Activated CD8-positive, alpha-beta memory T cell treated with anti-CD3 and anti-CD28 coated beads, Interleukin-2, amount 10 ng/mL, durations not matched to agents 7 days and 5 days (primary cell): Measurements from ENCODE around the gene RPS24. TPM values are rescaled to one million over a fixed set of nuclear protein-coding genes. Genes with fewer than 3 reads are reported as not detected.
"Not testable (repeated sequence)": the region's sequence is repeated elsewhere in the genome, so short reads cannot be mapped to it uniquely, and the experiment has no call there.

ENCODE experiments used
- ATAC-seq: fragments of 150-1000 bp; cut with Tn5 transposase; one replicate; pipeline ENCODE4 v1.10.0; 2021; ENCODE audit warnings: moderate library complexity
- CTCF ChIA-PET: fragments of 350-600 bp; sonication (Branson Sonifier 250); formaldehyde crosslinking; loops from one replicate; lab custom pipeline; 2021; ENCODE audit warnings: antibody characterized with exemption; lab: Charles Lee
- DNase-seq: peaks from one replicate; pipeline ENCODE4 v3.0.0-alpha.2; 2020
- H3K27ac Mint-ChIP-seq: one replicate; pipeline ENCODE4 v1.8.0; 2021; ENCODE audit warnings: mild to moderate bottlenecking, mixed read lengths
- H3K27me3 Mint-ChIP-seq: one replicate; pipeline ENCODE4 v1.8.0; 2021; ENCODE audit warnings: mixed read lengths
- H3K36me3 Mint-ChIP-seq: one replicate; pipeline ENCODE4 v1.8.0; 2021; ENCODE audit warnings: mild to moderate bottlenecking, mixed read lengths
- H3K4me1 Mint-ChIP-seq: one replicate; pipeline ENCODE4 v1.8.0; 2021; ENCODE audit warnings: mixed read lengths
- H3K4me3 Mint-ChIP-seq: one replicate; pipeline ENCODE4 v1.8.0; 2021; ENCODE audit warnings: mild to moderate bottlenecking, moderate library complexity, mixed read lengths
- H3K9me3 Mint-ChIP-seq: one replicate; pipeline ENCODE4 v1.8.0; 2022; ENCODE audit warnings: low read depth, mixed read lengths
- total RNA-seq, 2 experiments: library from RNA; stranded (reverse); gene quantifications; one replicate each; pipeline ENCODE4 v1.2.3, GENCODE V29; 2021

The RPS24 gene
- 1,000 to 10,000 TPM; 1,245 to 1,320 TPM for total RNA-seq

- ATAC-seq (peak; percentile 91), DNase-seq (peak; percentile 96)
- Mint-ChIP-seq H3K4me1 (peaks cover 53% of the 10 kb centered on the region), H3K4me3 (peak within 1 kb of the TSS; percentile 82), H3K36me3 (peaks cover 45% of the 10 kb centered on the region), H3K27me3 (no peaks in the 10 kb centered on the region), H3K27ac (peak within 1 kb of the TSS; percentile 64), H3K9me3 (no peaks in the 10 kb centered on the region)
- CTCF ChIA-PET = interaction anchor here (0.8 kb wide), 1 partner anchor 13 kb away, joined by 6 read pairs; no protein-coding TSS in a partner anchor
These were observed at the start of gene RPS24 for GRCh38 chr10:78033637-78034470. TSS of gene RPS24 (plus strand) at chr10:78033863. CDS start at chr10:78033902, 39 bp downstream.

DNA sequence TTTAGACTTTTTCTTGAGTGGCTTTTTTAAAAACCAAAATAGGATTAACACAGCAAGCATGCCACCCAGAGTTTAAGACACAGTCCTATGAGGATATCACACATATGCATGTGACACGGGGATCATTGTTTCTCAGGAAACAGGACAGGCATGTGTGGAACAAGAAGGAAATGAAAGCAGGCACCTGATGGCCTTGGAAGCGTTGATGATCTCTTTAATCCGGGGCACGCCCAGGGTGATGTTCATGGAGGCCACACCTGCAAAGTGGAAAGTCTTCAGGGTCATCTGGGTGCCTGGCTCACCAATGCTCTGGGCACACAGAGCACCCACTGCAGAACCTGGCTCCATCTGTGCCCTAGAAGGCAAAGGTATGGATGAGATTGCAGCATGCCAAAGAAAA is 48.7 kb upstream of the RPS24 start:
- H3K4me1 Mint-ChIP-seq = no peaks in the 10 kb centered on the region
- CTCF ChIA-PET = no interaction called here
- no peak overlapping the region for H3K4me3 Mint-ChIP-seq
- peaks cover 42% of the 10 kb centered on the region for H3K36me3 Mint-ChIP-seq
- no peaks in the 10 kb centered on the region for H3K27me3 Mint-ChIP-seq
- H3K27ac Mint-ChIP-seq = no peak overlapping the region
- H3K9me3 Mint-ChIP-seq = no peaks in the 10 kb centered on the region
- DNase-seq (no peak), ATAC-seq (no peak)

DNA sequence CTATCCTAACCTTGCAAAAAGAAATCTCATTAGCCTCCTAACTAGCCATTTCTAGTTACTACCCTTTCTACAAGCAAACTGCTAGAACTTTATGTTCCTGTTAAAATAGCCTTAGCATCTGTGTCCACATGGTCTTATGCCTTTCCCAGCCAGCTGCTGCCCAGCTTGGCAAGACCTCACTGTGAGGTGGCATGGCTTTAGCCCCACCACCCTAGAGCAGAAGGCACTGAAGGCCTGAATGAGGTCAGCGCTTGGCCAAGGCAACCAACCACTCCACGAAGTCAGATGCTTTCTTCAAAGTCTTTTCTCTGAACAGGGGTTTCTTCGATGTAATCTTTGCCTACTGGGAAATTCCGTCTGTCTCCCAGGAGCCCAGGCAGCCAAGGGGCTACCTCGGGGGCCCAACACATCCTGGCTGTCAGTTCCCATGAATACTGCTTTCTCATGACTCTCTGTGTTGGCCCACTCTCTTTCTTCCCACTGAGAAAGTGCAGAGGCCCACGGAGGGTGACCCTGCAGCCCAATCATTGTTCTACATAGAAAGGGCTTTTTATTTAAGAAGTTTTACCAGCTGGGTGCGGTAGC is 45.9 kb upstream of the RPS24 start:
- H3K4me3 Mint-ChIP-seq = no peak overlapping the region
- peaks cover 37% of the 10 kb centered on the region for H3K36me3 Mint-ChIP-seq
- ATAC-seq = no peak
- no peaks in the 10 kb centered on the region for H3K4me1 Mint-ChIP-seq
- no peak for DNase-seq
- H3K27me3 Mint-ChIP-seq = no peaks in the 10 kb centered on the region
- CTCF ChIA-PET = interaction anchor here (1.2 to 1.4 kb wide), 2 partner anchors 16 to 25 kb away, joined by 3 to 4 read pairs; no protein-coding TSS in a partner anchor
- H3K27ac Mint-ChIP-seq = no peak overlapping the region
- H3K9me3 Mint-ChIP-seq = no peaks in the 10 kb centered on the region

DNA sequence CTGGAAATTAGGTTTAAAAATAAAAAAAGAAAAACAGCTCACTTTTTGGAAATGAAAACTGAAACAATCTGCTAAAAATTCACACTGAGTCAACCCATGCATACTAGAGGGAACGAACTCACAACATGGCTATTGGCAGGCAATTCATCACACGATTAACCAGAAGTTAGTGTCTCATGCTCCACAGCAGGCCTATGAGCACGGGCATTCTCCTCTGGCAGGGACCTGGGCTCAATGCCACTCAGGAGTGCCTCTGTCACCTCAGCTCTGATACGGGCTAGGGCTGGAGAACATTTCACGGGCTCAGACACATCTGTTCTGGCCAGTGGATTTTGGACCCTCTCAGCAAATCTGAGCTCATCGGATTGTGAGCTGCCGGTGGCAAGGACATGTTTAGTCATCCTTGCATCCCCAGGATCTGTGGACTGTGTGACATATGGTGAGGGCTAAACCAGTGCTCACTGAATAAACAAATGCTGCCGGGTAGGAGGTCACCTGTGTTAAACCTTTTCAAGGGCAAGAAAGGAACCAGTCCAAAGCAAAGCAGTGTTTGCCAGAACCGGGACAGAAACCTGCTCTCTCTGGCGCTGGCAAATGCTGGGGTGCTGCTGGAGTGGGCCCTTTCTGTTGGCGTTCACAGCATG is 44.5 kb upstream of the RPS24 start:
- no peaks in the 10 kb centered on the region for H3K4me1 Mint-ChIP-seq
- ATAC-seq = no peak
- CTCF ChIA-PET = interaction anchor here (1.3 to 1.4 kb wide), 2 partner anchors 23 to 40 kb away, joined by 3 to 4 read pairs; partner anchors contain the start of gene POLR3A
- H3K27me3 Mint-ChIP-seq = no peaks in the 10 kb centered on the region
- no peak for DNase-seq
- no peaks in the 10 kb centered on the region for H3K9me3 Mint-ChIP-seq
- H3K4me3 Mint-ChIP-seq = no peak overlapping the region
- H3K27ac Mint-ChIP-seq = no peak overlapping the region
- peaks cover 43% of the 10 kb centered on the region for H3K36me3 Mint-ChIP-seq

DNA sequence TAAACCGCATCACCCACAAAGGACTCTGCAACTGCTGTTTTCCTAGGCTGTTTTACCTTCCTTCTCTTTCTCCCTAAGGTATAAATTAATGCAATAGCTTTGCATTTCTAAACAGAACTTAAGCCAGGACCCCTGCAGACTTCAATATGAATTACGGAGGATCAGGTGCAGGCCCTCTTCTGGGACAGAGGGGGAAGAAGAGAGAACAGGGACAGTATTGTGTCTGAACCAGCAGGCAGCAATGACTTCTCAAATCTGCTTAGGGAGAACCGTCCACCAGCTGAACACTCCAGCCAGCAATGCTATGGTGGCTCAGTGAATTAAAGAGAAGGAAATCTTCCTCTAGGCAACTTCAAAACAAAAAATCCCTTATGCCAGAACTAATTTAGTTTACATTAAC is 40.0 kb upstream of the RPS24 start:
- H3K4me1 Mint-ChIP-seq = no peaks in the 10 kb centered on the region
- CTCF ChIA-PET = interaction anchor here (0.7 kb wide), 1 partner anchor 243 kb away, joined by 3 read pairs; no protein-coding TSS in a partner anchor
- no peaks in the 10 kb centered on the region for H3K27me3 Mint-ChIP-seq
- DNase-seq (no peak), ATAC-seq (no peak)
- H3K4me3 Mint-ChIP-seq = no peak overlapping the region
- H3K9me3 Mint-ChIP-seq = no peaks in the 10 kb centered on the region
- H3K27ac Mint-ChIP-seq = no peak overlapping the region
- peaks cover 47% of the 10 kb centered on the region for H3K36me3 Mint-ChIP-seq

DNA sequence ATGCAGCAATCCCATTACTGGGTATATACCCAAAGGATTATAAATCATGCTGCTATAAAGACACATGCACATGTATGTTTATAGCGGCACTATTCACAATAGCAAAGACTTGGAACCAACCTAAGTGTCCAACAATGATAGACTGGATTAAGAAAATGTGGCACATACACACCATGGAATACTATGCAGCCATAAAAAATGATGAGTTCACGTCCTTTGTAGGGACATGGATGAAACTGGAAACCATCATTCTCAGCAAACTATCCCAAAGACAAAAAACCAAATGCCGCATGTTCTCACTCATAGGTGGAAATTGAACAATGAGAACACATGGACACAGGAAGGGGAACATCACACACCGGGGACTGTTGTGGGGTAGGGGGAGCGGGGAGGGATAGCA is 34.9 kb upstream of the RPS24 start:
- H3K4me3 Mint-ChIP-seq, H3K9me3 Mint-ChIP-seq, H3K4me1 Mint-ChIP-seq, H3K27me3 Mint-ChIP-seq, H3K27ac Mint-ChIP-seq, DNase-seq, CTCF ChIA-PET, ATAC-seq: not testable (repeated sequence)
- peaks cover 55% of the 10 kb centered on the region for H3K36me3 Mint-ChIP-seq

DNA sequence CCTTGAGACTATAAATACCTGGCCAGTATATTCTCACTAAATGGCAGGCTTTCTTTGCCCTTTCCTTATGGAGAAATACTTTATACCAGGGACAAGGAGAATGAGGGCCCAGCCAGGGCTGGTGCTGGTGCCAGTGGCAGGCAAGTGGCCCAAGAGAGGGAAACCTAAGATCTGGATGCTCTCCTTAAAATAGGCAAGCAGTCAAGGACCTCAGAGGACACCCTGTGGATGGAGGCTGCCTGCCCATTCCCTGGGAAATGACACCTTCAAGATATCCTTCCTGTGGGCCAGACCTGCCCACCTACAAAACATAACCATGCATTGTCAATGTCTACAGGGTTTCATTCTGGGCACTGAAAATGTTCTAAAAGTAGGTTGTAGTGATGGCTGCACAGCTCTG is 33.5 kb upstream of the RPS24 start:
- H3K27ac Mint-ChIP-seq = no peak overlapping the region
- ATAC-seq (no peak), DNase-seq (no peak)
- no peaks in the 10 kb centered on the region for H3K9me3 Mint-ChIP-seq
- peaks cover 57% of the 10 kb centered on the region for H3K36me3 Mint-ChIP-seq
- H3K27me3 Mint-ChIP-seq = no peaks in the 10 kb centered on the region
- H3K4me3 Mint-ChIP-seq = no peak overlapping the region
- no peaks in the 10 kb centered on the region for H3K4me1 Mint-ChIP-seq
- CTCF ChIA-PET = no interaction called here

- H3K36me3 Mint-ChIP-seq = peaks cover 60% of the 10 kb centered on the region
- no peak overlapping the region for H3K27ac Mint-ChIP-seq
- ATAC-seq (no peak), DNase-seq (no peak)
- H3K4me1 Mint-ChIP-seq = no peaks in the 10 kb centered on the region
- no peaks in the 10 kb centered on the region for H3K27me3 Mint-ChIP-seq
- CTCF ChIA-PET = no interaction called here
- H3K9me3 Mint-ChIP-seq = no peaks in the 10 kb centered on the region
- H3K4me3 Mint-ChIP-seq = no peak overlapping the region
These were observed 32.6 kb upstream of the RPS24 start for GRCh38 chr10:78000956-78001472.

DNA sequence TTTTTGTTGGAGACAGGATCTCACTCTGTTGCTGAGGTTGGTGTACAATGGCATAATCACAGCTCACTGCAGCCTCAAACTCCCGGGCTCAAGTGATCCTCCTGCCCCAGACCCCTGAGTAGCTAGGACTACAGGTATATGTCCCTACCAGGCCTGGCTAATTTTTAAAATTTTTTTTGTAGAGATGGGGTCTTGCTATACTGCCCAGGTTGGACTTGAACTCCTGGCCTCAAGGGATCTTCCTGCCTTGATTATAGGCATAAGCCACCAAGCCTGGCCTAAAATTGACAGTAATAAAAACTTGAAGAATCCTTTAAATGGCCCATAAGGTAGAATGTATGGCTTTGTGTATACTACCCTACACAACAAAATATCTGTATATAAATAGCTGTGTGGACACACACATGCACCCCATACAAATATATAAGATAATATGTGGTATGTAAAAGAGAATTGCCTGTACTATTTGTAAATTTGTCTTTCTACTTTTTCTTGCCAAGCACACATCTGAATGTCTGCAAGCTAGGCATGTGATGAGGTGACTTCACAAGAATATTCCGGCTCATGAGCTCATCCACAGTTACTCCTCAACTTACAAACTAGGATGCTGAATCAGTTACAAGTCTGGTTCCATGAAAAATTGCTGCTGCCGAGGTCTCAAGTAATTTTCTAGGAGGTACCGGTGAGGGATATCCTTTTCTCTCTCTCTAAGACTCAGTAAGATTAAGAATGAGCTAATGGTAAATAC is 30.9 kb upstream of the RPS24 start:
- Mint-ChIP-seq H3K4me3 (no peak overlapping the region), H3K36me3 (peaks cover 62% of the 10 kb centered on the region), H3K9me3 (no peaks in the 10 kb centered on the region), H3K27me3 (no peaks in the 10 kb centered on the region), H3K27ac (no peak overlapping the region), H3K4me1 (no peaks in the 10 kb centered on the region)
- ATAC-seq (no peak), DNase-seq (no peak)
- CTCF ChIA-PET = no interaction called here

DNA sequence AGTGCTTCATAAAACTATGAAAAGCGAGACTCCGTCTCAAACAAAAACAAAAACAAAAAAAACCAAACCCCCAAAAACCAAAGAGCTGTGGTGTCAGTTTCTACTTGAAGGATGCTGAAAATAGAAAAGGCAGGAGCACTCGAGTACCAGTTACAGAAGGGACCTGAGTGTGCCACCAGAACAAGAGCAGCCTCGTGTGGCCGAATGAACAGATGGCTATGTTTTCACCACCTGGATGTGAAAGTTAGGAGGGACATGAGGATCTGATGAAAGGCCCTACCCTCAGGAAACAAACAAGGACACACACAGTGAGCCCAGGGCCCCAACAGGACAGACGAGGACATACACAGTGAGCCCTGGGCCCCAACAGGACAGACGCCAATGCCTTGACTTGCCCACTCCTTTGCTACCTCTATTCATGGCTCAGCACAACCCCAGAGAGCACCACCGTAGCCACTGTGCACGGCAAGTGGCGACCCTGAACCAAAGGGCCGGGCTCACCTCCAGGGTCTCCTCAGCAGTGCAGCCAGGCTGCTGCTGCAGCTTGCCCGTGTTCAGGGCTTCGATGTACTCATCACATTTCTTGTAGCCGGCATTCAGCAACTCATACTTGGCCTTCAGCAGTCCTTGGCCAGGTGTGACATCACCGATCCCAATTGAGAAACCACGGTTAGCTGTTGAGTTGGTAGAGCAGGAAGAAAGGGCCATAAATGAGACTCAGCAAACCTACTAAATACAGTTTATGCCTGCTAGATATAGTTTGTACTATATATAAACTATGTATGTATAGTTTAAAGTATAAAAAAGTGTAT is 29.2 kb upstream of the RPS24 start:
- CTCF ChIA-PET = no interaction called here
- Mint-ChIP-seq H3K27ac (no peak overlapping the region), H3K36me3 (peaks cover 59% of the 10 kb centered on the region)

DNA sequence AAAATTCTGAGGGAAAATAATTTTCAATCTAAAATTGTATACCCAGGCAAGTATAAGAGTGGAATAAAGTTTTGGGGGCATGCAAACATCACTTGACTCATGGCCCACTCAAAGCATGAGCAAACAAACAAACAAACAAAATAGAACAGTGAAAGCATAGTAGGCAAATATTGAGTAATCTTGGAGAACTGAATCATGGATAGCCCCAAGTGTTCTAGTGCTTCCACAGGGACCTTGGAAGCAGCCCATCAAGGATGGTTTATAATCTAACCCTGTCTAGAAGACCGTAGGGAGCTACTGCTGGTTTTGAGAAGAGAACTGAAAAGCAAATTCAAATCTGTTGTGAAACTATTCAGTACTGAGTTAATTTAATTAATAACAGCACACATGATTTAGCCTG is 26.5 kb upstream of the RPS24 start:
- Mint-ChIP-seq H3K9me3 (no peaks in the 10 kb centered on the region), H3K4me1 (no peaks in the 10 kb centered on the region), H3K27ac (no peak overlapping the region), H3K27me3 (no peaks in the 10 kb centered on the region), H3K36me3 (peaks cover 54% of the 10 kb centered on the region), H3K4me3 (no peak overlapping the region)
- DNase-seq (no peak), ATAC-seq (no peak)
- CTCF ChIA-PET = no interaction called here

More for the DNA sequence above, 29.2 kb upstream of the RPS24 start:
- ATAC-seq (no peak), DNase-seq (no peak)
- Mint-ChIP-seq H3K4me1 (no peaks in the 10 kb centered on the region), H3K9me3 (no peaks in the 10 kb centered on the region), H3K27me3 (no peaks in the 10 kb centered on the region), H3K4me3 (no peak overlapping the region)

- ATAC-seq = no peak
- no peak overlapping the region for H3K4me3 Mint-ChIP-seq
These were observed 24.0 kb upstream of the RPS24 start for GRCh38 chr10:78009662-78010061.

More at GRCh38 chr10:78009662-78010061, 24.0 kb upstream of the RPS24 start:
- no peak overlapping the region for H3K27ac Mint-ChIP-seq
- peaks cover 46% of the 10 kb centered on the region for H3K36me3 Mint-ChIP-seq
- DNase-seq = no peak
- CTCF ChIA-PET = no interaction called here
- H3K4me1 Mint-ChIP-seq = no peaks in the 10 kb centered on the region
- no peaks in the 10 kb centered on the region for H3K27me3 Mint-ChIP-seq
- H3K9me3 Mint-ChIP-seq = no peaks in the 10 kb centered on the region
